HG03103 (cell line): Measurements from ENCODE around the gene FOXN3.

Experiments used
- ATAC-seq: cut with Tn5 transposase; IDR thresholded peaks from one replicate; pipeline ENCODE4 v1.9.1; 2021; ENCODE audit warnings: low read depth; ENCODE audit not compliant: unreplicated experiment

FOXN3 gene

GRCh38 chr14:89417091-89417464 lies at the start of gene FOXN3:
TSS of gene FOXN3 (minus strand) at chr14:89417233. CDS start at chr14:89412476, 4,757 bp downstream.
- peak; percentile 42 for ATAC-seq

GRCh38 chr14:89466484-89466883 lies 49.5 kb upstream of the FOXN3 start:
- no peak for ATAC-seq

GRCh38 chr14:89465876-89466275 lies 48.8 kb upstream of the FOXN3 start:
- ATAC-seq = no peak

GRCh38 chr14:89461256-89461655 lies 44.2 kb upstream of the FOXN3 start:
- no peak for ATAC-seq

GRCh38 chr14:89458713-89459420 lies 41.8 kb upstream of the FOXN3 start:
- ATAC-seq = no peak

GRCh38 chr14:89457007-89457406 lies 40.0 kb upstream of the FOXN3 start:
- no peak for ATAC-seq

- ATAC-seq = no peak
Measured at GRCh38 chr14:89455412-89455811, 38.4 kb upstream of the FOXN3 start.

GRCh38 chr14:89454996-89455395 lies 38.0 kb upstream of the FOXN3 start:
- ATAC-seq = no peak

- no peak for ATAC-seq
Measured at GRCh38 chr14:89452281-89452680, 35.2 kb upstream of the FOXN3 start.

- ATAC-seq = no peak
Measured at GRCh38 chr14:89451229-89451628, 34.2 kb upstream of the FOXN3 start.

- ATAC-seq = no peak
Measured at GRCh38 chr14:89447182-89447944, 30.3 kb upstream of the FOXN3 start.

GRCh38 chr14:89445273-89445973 lies 28.4 kb upstream of the FOXN3 start:
- no peak for ATAC-seq

- no peak for ATAC-seq
Measured at GRCh38 chr14:89444516-89445125, 27.6 kb upstream of the FOXN3 start.

- no peak for ATAC-seq
Measured at GRCh38 chr14:89444044-89444443, 27.0 kb upstream of the FOXN3 start.

GRCh38 chr14:89443042-89443629 lies 26.1 kb upstream of the FOXN3 start:
- no peak for ATAC-seq

- no peak for ATAC-seq
Measured at GRCh38 chr14:89442280-89442679, 25.2 kb upstream of the FOXN3 start.

- ATAC-seq = no peak
Measured at GRCh38 chr14:89440986-89441909, 24.2 kb upstream of the FOXN3 start.

- no peak for ATAC-seq
Measured at GRCh38 chr14:89435892-89436656, 19.0 kb upstream of the FOXN3 start.

- no peak for ATAC-seq
Measured at GRCh38 chr14:89435492-89435891, 18.5 kb upstream of the FOXN3 start.
